T-helper 1 cell treated with Interleukin-12 subunit alpha and Interleukin-12 subunit beta and Interleukin-4 antibody, amounts not matched to agents 30 ng/mL and 1 ng/mL, for 36 hours (primary cell): ENCODE data around the gene GNG12. TPM values are rescaled to one million over a fixed set of nuclear protein-coding genes. Genes with fewer than 3 reads are reported as not detected.

Experiments used
- intact Hi-C: fragments of 100-400 bp; cut with micrococcal nuclease; formaldehyde crosslinking; loops from one replicate; pipeline ENCODE4 v1.15.1; 2024
- total RNA-seq: library from RNA; stranded (reverse); gene quantifications from 2 replicates; pipeline ENCODE4 v1.2.3, GENCODE V29; 2022

The GNG12 gene
- total RNA-seq, 1 donor from 2014 or later = 0.12 TPM

- intact Hi-C loops = no loop called here
These were observed 10.5 kb upstream of the GNG12 start for GRCh38 chr1:67843746-67844145.

- intact Hi-C loops = no loop called here
These were observed 10.1 kb upstream of the GNG12 start for GRCh38 chr1:67843331-67843730.

GRCh38 chr1:67840449-67840848 is 7.2 kb upstream of the GNG12 start:
- intact Hi-C loops = no loop called here

GRCh38 chr1:67839826-67840225 is 6.6 kb upstream of the GNG12 start:
- intact Hi-C loops = no loop called here

GRCh38 chr1:67838180-67838910 is 5.1 kb upstream of the GNG12 start:
- intact Hi-C loops = no loop called here

- intact Hi-C loops = no loop called here
These were observed 3.5 kb upstream of the GNG12 start for GRCh38 chr1:67836769-67837168.

GRCh38 chr1:67835663-67836452 is 2.6 kb upstream of the GNG12 start:
- intact Hi-C loops = no loop called here

- intact Hi-C loops = no loop called here
These were observed 1.1 kb upstream of the GNG12 start for GRCh38 chr1:67834246-67834877.

- intact Hi-C loops = no loop called here
These were observed 304 bp upstream of the GNG12 start for GRCh38 chr1:67833602-67833940.

- intact Hi-C loops = no loop called here
These were observed 1.3 kb downstream of the GNG12 start for GRCh38 chr1:67831850-67832513.

GRCh38 chr1:67830928-67831830 is 2.1 kb downstream of the GNG12 start:
- intact Hi-C loops = no loop called here

GRCh38 chr1:67830226-67830625 is 3.0 kb downstream of the GNG12 start:
- intact Hi-C loops = no loop called here

GRCh38 chr1:67827688-67828087 is 5.6 kb downstream of the GNG12 start:
- intact Hi-C loops = loop anchor here (5.0 kb wide), 1 partner anchor 140 kb away; the partner anchor contains the start of gene GADD45A

- intact Hi-C loops = loop anchor here (5.0 kb wide), 1 partner anchor 138 kb away; the partner anchor contains the start of gene GADD45A
These were observed 7.7 kb downstream of the GNG12 start for GRCh38 chr1:67825591-67825990.

- intact Hi-C loops = loop anchor here (5.0 kb wide), 1 partner anchor 137 kb away; the partner anchor contains the start of gene GADD45A
These were observed 8.5 kb downstream of the GNG12 start for GRCh38 chr1:67824766-67825165.

- intact Hi-C loops = no loop called here
These were observed 9.7 kb downstream of the GNG12 start for GRCh38 chr1:67823615-67824014.

- intact Hi-C loops = no loop called here
These were observed 12.0 kb downstream of the GNG12 start for GRCh38 chr1:67821263-67821662.

- intact Hi-C loops = no loop called here
These were observed 14.5 kb downstream of the GNG12 start for GRCh38 chr1:67818725-67819301.

- intact Hi-C loops = no loop called here
These were observed 15.1 kb downstream of the GNG12 start for GRCh38 chr1:67818162-67818561.

GRCh38 chr1:67817319-67817718 is 15.9 kb downstream of the GNG12 start:
- intact Hi-C loops = no loop called here
